ENCODE results near the gene NOS3. TPM values are rescaled to one million over a fixed set of nuclear protein-coding genes. Genes with fewer than 3 reads are reported as not detected.
A peak's percentile ranks its signal among the peaks of the same experiment; 100 is the strongest.

NOS3 gene
- total RNA-seq, 3 donors from 2014 or later: 3.8 to 35.1 (median 5.1) TPM

DNA sequence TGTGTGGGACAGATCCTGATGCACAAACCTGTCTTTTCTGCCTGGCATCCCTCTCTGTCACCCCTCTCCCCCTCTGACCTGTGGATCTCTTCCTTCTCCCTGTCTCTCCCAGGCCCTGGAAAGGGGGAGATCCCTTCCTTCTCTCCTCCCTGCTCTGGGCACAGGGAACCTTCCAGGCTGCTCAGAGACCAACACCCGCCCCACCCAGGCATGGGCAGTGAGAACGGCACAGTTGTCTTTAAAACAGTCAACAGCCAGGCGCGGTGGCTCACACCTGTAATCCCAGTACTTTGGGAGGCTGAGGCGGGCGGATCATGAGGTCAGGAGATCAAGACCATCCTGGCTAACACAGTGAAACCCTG lies 47.4 kb upstream of the NOS3 start:
- peak in 1 of 2 donors; percentile 24 for DNase-seq (ENCODE audit: low spot score in 2 of 2)
- no peak overlapping the region for H3K27ac ChIP-seq

DNA sequence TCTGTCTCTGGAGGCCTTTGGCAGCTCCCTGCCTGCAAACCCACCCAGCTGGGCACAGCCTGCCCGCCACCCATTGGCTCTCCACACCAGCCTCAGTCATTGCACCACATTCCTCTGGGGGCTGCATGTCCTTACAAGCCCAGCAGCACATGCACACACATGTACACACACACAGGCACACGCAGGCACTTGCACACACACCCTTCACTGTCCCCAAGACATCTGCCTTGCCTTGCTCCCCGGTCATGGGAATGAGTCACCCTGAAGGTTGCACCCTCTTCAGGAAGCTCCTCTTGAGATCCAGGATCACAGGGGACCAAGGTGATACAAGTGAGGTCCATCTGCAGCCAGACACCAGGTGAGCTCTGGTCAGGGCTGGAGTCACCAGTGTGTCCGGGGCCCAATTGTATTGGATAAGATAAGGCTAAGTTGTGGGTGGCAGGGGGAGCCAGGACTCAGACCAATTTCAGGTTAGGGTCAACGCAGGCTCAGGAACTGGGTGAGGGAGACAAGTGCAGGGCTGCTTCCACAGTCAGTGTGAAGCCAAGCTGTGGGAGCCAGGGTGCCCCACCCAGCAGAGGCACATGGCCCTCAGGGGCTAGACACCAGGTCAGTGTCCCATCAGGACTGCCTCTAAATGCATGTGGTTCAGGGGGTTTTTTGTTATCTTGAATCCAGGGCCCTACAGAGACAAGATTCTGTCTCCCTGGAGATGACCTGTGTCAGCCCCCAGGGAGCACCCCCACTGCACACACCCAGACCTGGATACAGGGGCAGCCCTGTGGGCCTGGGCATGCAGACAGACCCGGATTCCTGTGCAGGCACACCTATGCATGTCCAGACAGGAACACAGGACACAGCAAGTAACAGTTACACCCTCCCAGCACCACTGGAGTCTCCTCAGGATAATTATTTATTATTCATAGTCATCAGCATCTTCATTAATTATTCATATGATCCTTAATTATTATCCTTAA lies 46.5 kb upstream of the NOS3 start:
- peak; percentile 44 to 64 for DNase-seq (ENCODE audit: low spot score in 2 of 2)
- peak overlapping the region; percentile 25 to 55 for H3K27ac ChIP-seq
- H3K36me3 ChIP-seq: no peaks in the 10 kb centered on the region
- intact Hi-C loops (cut with DNase I; ENCODE audit: low total_unique reads): no loop called here
- no peaks in the 10 kb centered on the region for H3K4me1 ChIP-seq
- no peaks in the 10 kb centered on the region for H3K9me3 ChIP-seq
- TF ChIP-seq POLR2AphosphoS5 (IDR thresholded peaks at IDR 0.05): no peak
- TF ChIP-seq POLR2A (IDR thresholded peaks at IDR 0.05): no peak
- TF ChIP-seq, protein P1, sequence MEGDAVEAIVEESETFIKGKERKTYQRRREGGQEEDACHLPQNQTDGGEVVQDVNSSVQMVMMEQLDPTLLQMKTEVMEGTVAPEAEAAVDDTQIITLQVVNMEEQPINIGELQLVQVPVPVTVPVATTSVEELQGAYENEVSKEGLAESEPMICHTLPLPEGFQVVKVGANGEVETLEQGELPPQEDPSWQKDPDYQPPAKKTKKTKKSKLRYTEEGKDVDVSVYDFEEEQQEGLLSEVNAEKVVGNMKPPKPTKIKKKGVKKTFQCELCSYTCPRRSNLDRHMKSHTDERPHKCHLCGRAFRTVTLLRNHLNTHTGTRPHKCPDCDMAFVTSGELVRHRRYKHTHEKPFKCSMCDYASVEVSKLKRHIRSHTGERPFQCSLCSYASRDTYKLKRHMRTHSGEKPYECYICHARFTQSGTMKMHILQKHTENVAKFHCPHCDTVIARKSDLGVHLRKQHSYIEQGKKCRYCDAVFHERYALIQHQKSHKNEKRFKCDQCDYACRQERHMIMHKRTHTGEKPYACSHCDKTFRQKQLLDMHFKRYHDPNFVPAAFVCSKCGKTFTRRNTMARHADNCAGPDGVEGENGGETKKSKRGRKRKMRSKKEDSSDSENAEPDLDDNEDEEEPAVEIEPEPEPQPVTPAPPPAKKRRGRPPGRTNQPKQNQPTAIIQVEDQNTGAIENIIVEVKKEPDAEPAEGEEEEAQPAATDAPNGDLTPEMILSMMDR (IDR thresholded peaks at IDR 0.05): no peak
- H3K27me3 ChIP-seq: peaks cover 0 to 21% of the 10 kb centered on the region in 2 donors
- H3K4me3 ChIP-seq: no peak overlapping the region

More for the DNA sequence above, 47.4 kb upstream of the NOS3 start:
- H3K9me3 ChIP-seq: no peaks in the 10 kb centered on the region
- no peaks in the 10 kb centered on the region for H3K36me3 ChIP-seq
- H3K4me1 ChIP-seq: no peaks in the 10 kb centered on the region
- TF ChIP-seq, protein P1 (IDR thresholded peaks at IDR 0.05): no peak
- TF ChIP-seq POLR2A (IDR thresholded peaks at IDR 0.05) (no peak), POLR2AphosphoS5 (IDR thresholded peaks at IDR 0.05) (no peak)
- intact Hi-C loops (cut with DNase I; ENCODE audit: low total_unique reads): no loop called here
- H3K27me3 ChIP-seq: peaks cover 0 to 21% of the 10 kb centered on the region in 2 donors
- no peak overlapping the region for H3K4me3 ChIP-seq

DNA sequence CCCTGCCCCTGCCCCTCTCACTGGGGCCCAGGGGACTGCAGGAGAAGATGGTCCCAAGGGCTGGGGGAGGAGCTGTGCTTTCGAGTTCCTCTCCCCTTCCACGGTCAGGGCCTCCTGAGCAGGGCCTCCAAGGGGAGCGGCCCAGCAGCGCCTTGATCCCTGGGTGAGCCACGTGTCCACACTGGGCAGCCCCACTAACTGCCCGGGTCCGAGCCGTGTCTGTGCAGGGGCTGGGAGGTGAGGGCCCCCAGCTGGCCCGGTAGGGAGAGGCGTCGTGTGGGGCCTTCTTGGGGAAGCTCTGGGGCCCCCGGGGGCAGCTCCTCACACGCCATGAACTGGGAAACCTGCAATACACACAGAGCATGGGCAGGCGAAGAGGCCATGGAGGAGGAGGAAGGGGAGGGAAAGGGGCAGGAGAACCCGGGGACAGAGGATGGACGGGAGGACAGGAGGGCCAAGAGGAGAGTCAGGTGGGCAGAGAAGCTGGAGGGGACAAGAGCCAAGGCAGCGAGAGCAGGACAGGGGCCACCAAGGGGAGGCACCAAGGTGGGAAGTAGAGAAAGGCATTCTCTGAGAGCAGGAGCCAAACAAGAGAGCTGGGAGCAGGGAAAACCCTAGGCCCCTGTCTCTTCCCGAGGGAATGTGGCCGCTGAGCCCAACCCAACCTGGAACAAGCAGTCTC lies 45.5 kb upstream of the NOS3 start:
- no peaks in the 10 kb centered on the region for H3K36me3 ChIP-seq
- peak overlapping the region; percentile 25 to 55 for H3K27ac ChIP-seq
- H3K4me1 ChIP-seq: no peaks in the 10 kb centered on the region
- H3K4me3 ChIP-seq: no peak overlapping the region
- no peaks in the 10 kb centered on the region for H3K9me3 ChIP-seq
- TF ChIP-seq, protein P1 (IDR thresholded peaks at IDR 0.05): no peak
- no peak for TF ChIP-seq POLR2AphosphoS5 (IDR thresholded peaks at IDR 0.05)
- no peak for TF ChIP-seq POLR2A (IDR thresholded peaks at IDR 0.05)
- intact Hi-C loops (cut with DNase I; ENCODE audit: low total_unique reads): no loop called here
- peak in 1 of 2 donors; percentile 49 for DNase-seq (ENCODE audit: low spot score in 2 of 2)
- H3K27me3 ChIP-seq: peaks cover 0 to 21% of the 10 kb centered on the region in 2 donors

DNA sequence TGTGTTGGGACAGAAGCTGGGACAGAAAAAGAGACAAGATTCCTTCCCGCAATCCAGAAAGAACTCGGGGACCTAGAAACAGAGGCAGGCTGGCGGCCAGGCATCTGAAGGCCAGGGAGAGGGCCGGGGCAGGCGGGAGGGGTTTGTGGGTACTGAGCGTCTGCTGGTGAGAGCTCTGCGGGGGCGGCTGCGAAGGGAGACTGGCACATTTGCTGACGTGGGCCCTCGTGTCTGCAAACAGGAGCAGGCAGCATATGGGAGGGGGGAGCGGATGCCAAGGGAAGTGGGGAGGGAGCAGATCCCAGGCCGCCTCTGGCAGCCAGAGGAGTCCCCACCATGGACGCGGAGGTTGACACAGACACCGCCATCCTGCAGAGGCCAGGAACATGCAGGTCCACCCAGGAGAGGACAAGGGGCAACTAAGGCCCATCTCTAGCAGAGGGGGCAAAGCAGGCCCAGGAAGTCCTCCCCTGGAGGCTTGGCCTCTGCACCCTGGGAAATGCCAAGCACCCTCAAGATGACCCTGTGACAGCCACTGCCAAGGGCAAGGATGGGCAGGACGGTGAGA lies 44.9 kb upstream of the NOS3 start:
- H3K9me3 ChIP-seq: no peaks in the 10 kb centered on the region
- intact Hi-C loops (cut with DNase I; ENCODE audit: low total_unique reads): no loop called here
- no peaks in the 10 kb centered on the region for H3K4me1 ChIP-seq
- DNase-seq (ENCODE audit: low spot score in 2 of 2): peak; percentile 51 to 75
- peaks cover 0 to 21% of the 10 kb centered on the region in 2 donors for H3K27me3 ChIP-seq
- peak overlapping the region in 1 of 2 donors; percentile 55 for H3K27ac ChIP-seq
- no peaks in the 10 kb centered on the region for H3K36me3 ChIP-seq
- no peak overlapping the region for H3K4me3 ChIP-seq
- TF ChIP-seq POLR2AphosphoS5 (IDR thresholded peaks at IDR 0.05): no peak
- TF ChIP-seq, protein P1 (IDR thresholded peaks at IDR 0.05): no peak
- TF ChIP-seq POLR2A (IDR thresholded peaks at IDR 0.05): no peak
